HG03575 (cell line): ENCODE data around the gene ZNF407.

Experiments
- ATAC-seq: cut with Tn5 transposase; IDR thresholded peaks from one replicate; pipeline ENCODE4 v1.9.1; 2021; ENCODE audit not compliant: unreplicated experiment, insufficient number of reproducible peaks, low FRiP score; ENCODE audit errors: extremely low read depth

The ZNF407 gene

GRCh38 chr18:75107196-75107930 lies 509.7 kb downstream of the ZNF407 start:
- ATAC-seq, result no peak

GRCh38 chr18:75107931-75108276 lies 510.2 kb downstream of the ZNF407 start:
- ATAC-seq, result no peak

GRCh38 chr18:75108579-75109318 lies 511.1 kb downstream of the ZNF407 start:
- ATAC-seq, result no peak

- no peak for ATAC-seq
These were observed 511.6 kb downstream of the ZNF407 start for GRCh38 chr18:75109319-75109691.

- no peak for ATAC-seq
These were observed 512.1 kb downstream of the ZNF407 start for GRCh38 chr18:75109819-75110218.

GRCh38 chr18:75110311-75110710 lies 512.6 kb downstream of the ZNF407 start:
- no peak for ATAC-seq

GRCh38 chr18:75110846-75111415 lies 513.3 kb downstream of the ZNF407 start:
- ATAC-seq, result no peak

- ATAC-seq, result no peak
These were observed 514.1 kb downstream of the ZNF407 start for GRCh38 chr18:75111760-75112159.

- no peak for ATAC-seq
These were observed 514.8 kb downstream of the ZNF407 start for GRCh38 chr18:75112186-75113096.

GRCh38 chr18:75113455-75113854 lies 515.8 kb downstream of the ZNF407 start:
- no peak for ATAC-seq

GRCh38 chr18:75114231-75114764 lies 516.6 kb downstream of the ZNF407 start:
- no peak for ATAC-seq
